IMR-90 (cell line): ENCODE measurements around the gene FCRL1.

ENCODE experiments used
- BHLHE40 ChIP-seq: fragments of 150-350 bp; IDR thresholded peaks from 2 replicates; pipeline ENCODE4 v1.6.1; 2016; ENCODE audit warnings: mild to moderate bottlenecking, low read depth, low read length
- CEBPB ChIP-seq: IDR thresholded peaks from 2 replicates; pipeline ENCODE4 v1.6.1; 2012; ENCODE audit warnings: low read depth, low read length, improper control_type of control experiment
- CHD1 ChIP-seq: IDR thresholded peaks from 2 replicates; pipeline ENCODE4 v1.6.1; 2012; ENCODE audit warnings: low read depth, low read length, improper control_type of control experiment
- CTCF ChIP-seq: conservative IDR thresholded peaks from 2 replicates; pipeline ENCODE4 v1.5.1; 2012; ENCODE audit warnings: mild to moderate bottlenecking, low read depth, low read length, improper control_type of control experiment
- FOS ChIP-seq: fragments of 150-350 bp; IDR thresholded peaks from 2 replicates; pipeline ENCODE4 v1.6.1; 2016; ENCODE audit warnings: low read depth, low read length
- MAFK ChIP-seq: IDR thresholded peaks from 2 replicates; pipeline ENCODE4 v1.6.1; 2012; ENCODE audit warnings: low read depth, low read length, improper control_type of control experiment
- MXI1 ChIP-seq: IDR thresholded peaks from 2 replicates; pipeline ENCODE4 v1.6.1; 2012; ENCODE audit warnings: low read depth, mild to moderate bottlenecking, low read length, moderate library complexity, borderline replicate concordance
- POLR2A ChIP-seq: IDR thresholded peaks from 2 replicates; pipeline ENCODE4 v1.6.1; 2012; ENCODE audit warnings: mild to moderate bottlenecking, low read depth, low read length
- RAD21 ChIP-seq: IDR thresholded peaks from 2 replicates; pipeline ENCODE4 v1.6.1; 2012; ENCODE audit warnings: low read length, improper control_type of control experiment
- RFX5 ChIP-seq: IDR thresholded peaks from 2 replicates; pipeline ENCODE4 v1.8.0; 2012; ENCODE audit warnings: low read depth, mild to moderate bottlenecking, low read length, moderate library complexity
- SMC3 ChIP-seq: fragments of 150-350 bp; IDR thresholded peaks from 2 replicates; pipeline ENCODE4 v1.6.1; 2016; ENCODE audit warnings: low read depth, mild to moderate bottlenecking, antibody characterized with exemption, low read length, moderate library complexity
- USF2 ChIP-seq: fragments of 150-350 bp; IDR thresholded peaks from 2 replicates; pipeline ENCODE4 v1.6.1; 2017; ENCODE audit warnings: mild to moderate bottlenecking, antibody characterized with exemption, low read length, low read depth

- TF ChIP-seq CTCF (no peak), USF2 (no peak), RFX5 (no peak), RAD21 (no peak), POLR2A (no peak), CEBPB (no peak), BHLHE40 (no peak), SMC3 (no peak), MAFK (no peak), CHD1 (no peak), FOS (no peak), MXI1 (no peak)
Observed at GRCh38 chr1:157833145-157833544, 13.2 kb upstream of the FCRL1 start.
